ENCODE measurements around the gene CCDC88B. TPM values are rescaled to one million over a fixed set of nuclear protein-coding genes. Genes with fewer than 3 reads are reported as not detected.

Gene CCDC88B
- total and polyA plus RNA-seq, 4 donors, result 13.6 to 56.8 (median 43.4) TPM

GRCh38 chr11:64304316-64305072 lies 35.5 kb upstream of the CCDC88B start:
- H3K4me3 ChIP-seq, result peak overlapping the region; percentile 29
- TF ChIP-seq CTCF (IDR thresholded peaks at IDR 0.05; ENCODE audit: control extremely low read depth, extremely low read depth), result peak; percentile 76
- no peaks in the 10 kb centered on the region for H3K9me3 ChIP-seq (ENCODE audit: control insufficient read depth in 4 of 4, insufficient read depth in 3 of 4, low read length in 3 of 4)
- H3K36me3 ChIP-seq (ENCODE audit: control insufficient read depth in 4 of 4, insufficient read depth in 4 of 4, low read length in 4 of 4), result no peaks in the 10 kb centered on the region
- 0 to 1% methylated on average over 44 to 46 of the region's 46 CpGs for WGBS, 2 donors
- ATAC-seq (ENCODE audit: insufficient read depth, low FRiP score) (peak; percentile 33), DNase-seq (peak; percentile 87 to 90 (median 90))
- peaks cover 0 to 24% (median 7%) of the 10 kb centered on the region in 5 donors for H3K4me1 ChIP-seq (ENCODE audit: control insufficient read depth in 5 of 5, insufficient read depth in 5 of 5, low read length in 5 of 5)
- H3K9ac ChIP-seq (ENCODE audit: insufficient read depth in 1 of 2, low read length in 2 of 2), result peak overlapping the region in 1 of 2 donors; percentile 66
- peaks cover 0 to 25% (median 19%) of the 10 kb centered on the region in 3 donors for H3K27me3 ChIP-seq (ENCODE audit: control insufficient read depth in 3 of 3, insufficient read depth in 3 of 3, low read length in 2 of 3)
- H3K27ac ChIP-seq (ENCODE audit: low read depth in 1 of 2, low read length in 1 of 2), result peak overlapping the region; percentile 87 to 96

DNA sequence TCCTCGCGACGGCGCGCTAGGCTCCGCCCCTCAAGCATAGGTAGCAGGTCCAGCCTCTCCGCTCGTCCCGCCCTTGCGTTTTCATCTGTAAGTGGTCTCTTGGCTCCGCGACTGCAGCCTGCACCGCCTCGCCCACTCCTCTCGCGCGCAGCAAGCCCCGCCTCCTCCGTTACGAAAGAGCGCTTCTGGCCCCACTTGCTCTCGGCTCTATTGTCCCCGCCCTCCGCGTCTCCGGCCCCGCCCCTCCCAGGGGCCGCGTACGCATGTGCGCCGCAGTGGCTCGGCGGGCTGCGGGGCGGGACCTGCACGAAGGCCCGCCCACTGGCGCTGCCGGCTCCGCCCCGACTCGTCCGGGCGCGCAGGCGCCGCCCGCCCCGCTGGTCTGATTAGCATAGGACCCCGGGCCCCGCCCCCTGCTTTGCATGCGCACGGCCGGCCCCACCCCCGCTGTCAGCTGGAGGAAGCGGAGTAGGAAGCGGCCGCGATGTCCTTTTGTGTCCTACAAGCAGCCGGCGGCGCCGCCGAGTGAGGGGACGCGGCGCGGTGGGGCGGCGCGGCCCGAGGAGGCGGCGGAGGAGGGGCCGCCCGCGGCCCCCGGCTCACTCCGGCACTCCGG lies 34.8 kb upstream of the CCDC88B start, which contains the start of gene ESRRA:
TSS of gene ESRRA (plus strand) at position 450 of the 616 bp plus-strand sequence. CDS start 1,656 bp downstream, outside the sequence.
- Histone ChIP-seq H3K9ac (ENCODE audit: insufficient read depth in 1 of 2, low read length in 2 of 2) (peak within 1 kb of the TSS in 1 of 2 donors; percentile 71), H3K9me3 (ENCODE audit: control insufficient read depth in 4 of 4, insufficient read depth in 3 of 4, low read length in 3 of 4) (no peaks in the 10 kb centered on the region), H3K27ac (ENCODE audit: low read depth in 1 of 2, low read length in 1 of 2) (peak within 1 kb of the TSS; percentile 93 to 96), H3K4me3 (peak within 1 kb of the TSS; percentile 60), H3K36me3 (ENCODE audit: control insufficient read depth in 4 of 4, insufficient read depth in 4 of 4, low read length in 4 of 4) (no peaks in the 10 kb centered on the region), H3K4me1 (ENCODE audit: control insufficient read depth in 5 of 5, insufficient read depth in 5 of 5, low read length in 5 of 5) (peaks cover 0 to 18% (median 4%) of the 10 kb centered on the region in 5 donors), H3K27me3 (ENCODE audit: control insufficient read depth in 3 of 3, insufficient read depth in 3 of 3, low read length in 2 of 3) (peaks cover 0 to 18% (median 13%) of the 10 kb centered on the region in 3 donors)
- peak; percentile 92 for ATAC-seq (ENCODE audit: insufficient read depth, low FRiP score)
- no peak for TF ChIP-seq CTCF (IDR thresholded peaks at IDR 0.05; ENCODE audit: control extremely low read depth, extremely low read depth)
- WGBS, 2 donors, result 0 to 1% methylated on average over 54 to 81 of the region's 81 CpGs
- DNase-seq, result peak; percentile 98 to 99 (median 99)

DNA sequence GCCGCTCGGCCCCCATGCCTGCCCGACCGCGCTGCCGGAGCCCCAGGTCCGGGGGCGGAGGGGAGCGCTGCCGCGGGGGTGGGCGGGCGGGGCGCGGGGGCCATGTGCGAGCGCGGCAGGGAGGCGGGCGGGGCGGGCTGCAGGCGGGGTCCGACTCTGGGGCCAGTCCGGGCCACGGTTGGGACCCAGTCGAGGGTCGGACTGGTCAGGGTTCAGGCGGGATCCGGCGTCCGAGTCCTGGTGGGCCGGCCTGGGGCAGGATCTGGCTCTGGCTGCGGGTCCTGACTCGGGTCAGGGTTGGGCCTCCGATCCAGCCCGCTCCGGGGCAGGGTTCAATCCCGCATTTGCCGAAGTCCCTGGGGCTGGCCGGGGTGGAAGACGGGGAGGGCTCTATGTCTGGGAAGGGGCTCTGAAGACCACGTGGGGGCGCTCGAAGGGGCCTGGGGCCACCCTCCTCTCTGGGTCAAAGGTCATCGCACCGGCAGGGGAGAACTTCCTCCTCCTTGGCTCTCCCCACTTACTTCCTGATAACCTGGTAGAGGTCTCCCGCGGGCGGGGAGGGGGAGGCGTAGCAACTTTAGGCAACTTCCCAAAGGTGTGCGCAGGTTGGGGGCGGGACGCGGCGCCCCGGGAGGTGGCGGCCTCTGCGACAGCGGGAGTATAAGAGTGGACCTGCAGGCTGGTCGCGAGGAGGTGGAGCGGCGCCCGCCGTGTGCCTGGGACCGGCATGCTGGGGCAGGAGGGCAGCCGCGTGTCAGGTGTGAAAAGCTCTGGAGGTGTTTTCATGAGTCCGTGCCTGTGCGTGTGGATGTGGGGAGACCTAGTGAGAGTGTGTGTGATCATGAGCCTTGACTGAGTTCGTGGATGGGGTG lies 34.1 kb upstream of the CCDC88B start:
- H3K9me3 ChIP-seq (ENCODE audit: control insufficient read depth in 4 of 4, insufficient read depth in 3 of 4, low read length in 3 of 4), result no peaks in the 10 kb centered on the region
- no peak for TF ChIP-seq CTCF (IDR thresholded peaks at IDR 0.05; ENCODE audit: control extremely low read depth, extremely low read depth)
- peak overlapping the region; percentile 93 for H3K27ac ChIP-seq (ENCODE audit: low read depth in 1 of 2, low read length in 1 of 2)
- peak overlapping the region; percentile 60 for H3K4me3 ChIP-seq
- peak; percentile 1 for ATAC-seq (ENCODE audit: insufficient read depth, low FRiP score)
- H3K36me3 ChIP-seq (ENCODE audit: control insufficient read depth in 4 of 4, insufficient read depth in 4 of 4, low read length in 4 of 4), result no peaks in the 10 kb centered on the region
- peaks cover 0 to 13% (median 4%) of the 10 kb centered on the region in 5 donors for H3K4me1 ChIP-seq (ENCODE audit: control insufficient read depth in 5 of 5, insufficient read depth in 5 of 5, low read length in 5 of 5)
- DNase-seq, result peak; percentile 42 to 61 (median 56)
- H3K27me3 ChIP-seq (ENCODE audit: control insufficient read depth in 3 of 3, insufficient read depth in 3 of 3, low read length in 2 of 3), result peaks cover 0 to 11% (median 5%) of the 10 kb centered on the region in 3 donors
- H3K9ac ChIP-seq (ENCODE audit: insufficient read depth in 1 of 2, low read length in 2 of 2), result peak overlapping the region in 1 of 2 donors; percentile 71
- 1% methylated on average over 44 to 71 of the region's 71 CpGs for WGBS, 2 donors

Data from lung (tissue), 12 donors.